BE2C (cell line): Measurements from ENCODE around the gene BIRC7.

Experiments
- DNase-seq: peaks from one replicate; pipeline ENCODE4 v3.0.0-alpha.2; 2020
- H3K27me3 ChIP-seq: fragments of 250-450 bp; sonication (Bioruptor Pico); 2 replicates; pipeline ENCODE4 v1.5.1; 2020; ENCODE audit warnings: mild to moderate bottlenecking
- H3K36me3 ChIP-seq: fragments of 250-450 bp; sonication (Bioruptor Pico); 2 replicates; pipeline ENCODE4 v1.5.1; 2020; ENCODE audit warnings: mild to moderate bottlenecking
- H3K4me1 ChIP-seq: fragments of 250-450 bp; sonication (Bioruptor Pico); 2 replicates; pipeline ENCODE4 v1.5.1; 2020
- H3K4me3 ChIP-seq: 2 replicates; pipeline ENCODE4 v1.5.1; 2011; ENCODE audit warnings: low read depth, low read length
- H3K9me3 ChIP-seq: fragments of 250-450 bp; sonication (Bioruptor Pico); 2 replicates; pipeline ENCODE4 v1.5.1; 2020
- CTCF ChIP-seq: IDR thresholded peaks from 2 replicates; pipeline ENCODE4 v1.5.1; 2012; ENCODE audit warnings: mild to moderate bottlenecking, low read depth, low read length

The BIRC7 gene

GRCh38 chr20:63216849-63217471 lies 18.7 kb upstream of the BIRC7 start:
- Histone ChIP-seq H3K4me3 (peak overlapping the region; percentile 60), H3K4me1 (peaks cover 15% of the 10 kb centered on the region), H3K9me3 (no peaks in the 10 kb centered on the region), H3K36me3 (peaks cover 30% of the 10 kb centered on the region), H3K27me3 (no peaks in the 10 kb centered on the region)
- no peak for TF ChIP-seq CTCF
- peak; percentile 65 for DNase-seq

GRCh38 chr20:63217706-63218105 lies 18.0 kb upstream of the BIRC7 start:
- DNase-seq: no peak
- peaks cover 15% of the 10 kb centered on the region for H3K4me1 ChIP-seq

GRCh38 chr20:63218701-63219446 lies 16.8 kb upstream of the BIRC7 start:
- Histone ChIP-seq H3K36me3 (peaks cover 11% of the 10 kb centered on the region), H3K4me1 (peaks cover 20% of the 10 kb centered on the region), H3K4me3 (no peak overlapping the region), H3K27me3 (no peaks in the 10 kb centered on the region), H3K9me3 (no peaks in the 10 kb centered on the region)
- no peak for TF ChIP-seq CTCF
- DNase-seq: no peak

More at GRCh38 chr20:63217706-63218105, 18.0 kb upstream of the BIRC7 start:
- Histone ChIP-seq H3K9me3 (no peaks in the 10 kb centered on the region), H3K36me3 (peaks cover 23% of the 10 kb centered on the region), H3K27me3 (no peaks in the 10 kb centered on the region), H3K4me3 (no peak overlapping the region)
- no peak for TF ChIP-seq CTCF

- no peak for DNase-seq
- H3K4me3 ChIP-seq: no peak overlapping the region
- peaks cover 5% of the 10 kb centered on the region for H3K36me3 ChIP-seq
- no peak for TF ChIP-seq CTCF
- H3K27me3 ChIP-seq: no peaks in the 10 kb centered on the region
- no peaks in the 10 kb centered on the region for H3K9me3 ChIP-seq
- peaks cover 23% of the 10 kb centered on the region for H3K4me1 ChIP-seq
Observed at GRCh38 chr20:63219447-63219821, 16.3 kb upstream of the BIRC7 start.

GRCh38 chr20:63219866-63220521 lies 15.7 kb upstream of the BIRC7 start:
- TF ChIP-seq CTCF: no peak
- H3K4me1 ChIP-seq: peaks cover 27% of the 10 kb centered on the region
- H3K9me3 ChIP-seq: no peaks in the 10 kb centered on the region
- H3K36me3 ChIP-seq: no peaks in the 10 kb centered on the region
- DNase-seq: no peak
- H3K4me3 ChIP-seq: no peak overlapping the region
- H3K27me3 ChIP-seq: no peaks in the 10 kb centered on the region
